ENCODE results near the gene WEE2.
A peak's percentile ranks its signal among the peaks of the same experiment; 100 is the strongest.

WEE2 gene

DNA sequence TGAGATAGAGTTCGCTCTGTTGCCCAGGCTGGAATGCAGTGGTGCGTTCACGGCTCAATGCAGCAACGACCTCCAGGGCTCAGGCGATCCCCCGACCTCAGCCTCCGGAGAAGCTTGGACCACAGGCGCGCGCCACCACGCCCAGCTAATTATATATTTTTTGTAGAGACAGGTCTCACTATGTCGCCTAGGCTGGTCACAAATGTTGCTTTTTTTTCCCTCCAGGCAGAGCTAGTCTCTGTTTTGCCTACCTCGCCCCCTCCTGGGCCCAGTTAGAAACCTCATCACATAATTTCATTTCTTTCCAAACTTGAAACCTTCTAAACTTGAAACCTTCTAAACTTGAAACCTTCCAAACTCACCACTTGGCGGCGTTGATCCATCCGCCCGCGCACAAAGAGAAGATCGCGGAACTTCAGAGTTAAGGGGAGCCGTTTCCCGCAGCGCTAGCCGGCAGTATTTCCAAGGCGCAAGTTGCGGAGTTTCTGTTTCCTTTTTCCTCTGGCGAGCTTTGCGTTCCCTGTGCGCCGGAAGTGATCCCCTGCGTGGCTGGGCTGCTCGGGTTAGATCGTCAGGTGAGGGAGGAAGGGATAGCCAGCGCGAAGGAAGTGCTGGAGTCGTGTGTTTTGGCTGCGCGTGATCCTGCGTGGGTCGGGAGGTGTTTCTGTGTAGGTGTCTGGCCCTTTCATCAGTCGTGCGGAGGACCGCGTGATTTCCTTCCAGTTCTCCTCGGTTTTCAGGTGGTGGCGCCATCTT lies 29.9 kb downstream of the WEE2 start, which contains the start of gene SSBP1 (continued):
- TF ChIP-seq, protein P1, sequence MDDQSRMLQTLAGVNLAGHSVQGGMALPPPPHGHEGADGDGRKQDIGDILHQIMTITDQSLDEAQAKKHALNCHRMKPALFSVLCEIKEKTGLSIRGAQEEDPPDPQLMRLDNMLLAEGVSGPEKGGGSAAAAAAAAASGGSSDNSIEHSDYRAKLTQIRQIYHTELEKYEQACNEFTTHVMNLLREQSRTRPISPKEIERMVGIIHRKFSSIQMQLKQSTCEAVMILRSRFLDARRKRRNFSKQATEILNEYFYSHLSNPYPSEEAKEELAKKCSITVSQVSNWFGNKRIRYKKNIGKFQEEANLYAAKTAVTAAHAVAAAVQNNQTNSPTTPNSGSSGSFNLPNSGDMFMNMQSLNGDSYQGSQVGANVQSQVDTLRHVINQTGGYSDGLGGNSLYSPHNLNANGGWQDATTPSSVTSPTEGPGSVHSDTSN (CRISPR knock-in tag; IDR thresholded peaks at IDR 0.05): no peak
- TF ChIP-seq ZNF19 (tag by site-specific recombination; IDR thresholded peaks at IDR 0.05; ENCODE audit: low read depth): no peak
- TF ChIP-seq ZNF664 (tag by site-specific recombination; IDR thresholded peaks at IDR 0.05): peak; percentile 81
- no peak for TF ChIP-seq ZNF16 (tag by site-specific recombination; IDR thresholded peaks at IDR 0.05; ENCODE audit: low read depth)
- peak; percentile 65; the same call in 1 of the 2 replicates for TF ChIP-seq SCRT2 (tag by site-specific recombination; IDR thresholded peaks at IDR 0.05)
- no peak for TF ChIP-seq ZFP3 (tag by site-specific recombination; IDR thresholded peaks at IDR 0.05; ENCODE audit: low read depth)
- no peak for TF ChIP-seq ZNF544 (tag by site-specific recombination; IDR thresholded peaks at IDR 0.05)
- peak; percentile 73 for TF ChIP-seq SP3 (tag by site-specific recombination; IDR thresholded peaks at IDR 0.05)
- no peak for TF ChIP-seq ZNF114 (tag by site-specific recombination; IDR thresholded peaks at IDR 0.05)
- peak; percentile 96 for TF ChIP-seq ZNF561 (tag by site-specific recombination; IDR thresholded peaks at IDR 0.05; ENCODE audit: borderline replicate concordance)
- TF ChIP-seq ZNF785 (tag by site-specific recombination; IDR thresholded peaks at IDR 0.05): no peak
- peak; percentile 75; the same call in 1 of the 2 replicates for TF ChIP-seq KLF10 (tag by site-specific recombination; IDR thresholded peaks at IDR 0.05)
- TF ChIP-seq TRIM28 (IDR thresholded peaks at IDR 0.05; ENCODE audit: borderline replicate concordance, low read length): peak; percentile 98
- TF ChIP-seq ZNF623 (tag by site-specific recombination; IDR thresholded peaks at IDR 0.05): peak; percentile 31; the same call in 1 of the 2 replicates
- TF ChIP-seq ZNF366 (tag by site-specific recombination; conservative IDR thresholded peaks at IDR 0.05): peak; percentile 78
- TF ChIP-seq MYNN (tag by site-specific recombination; IDR thresholded peaks at IDR 0.05; ENCODE audit: borderline replicate concordance): 0 out of 2 replicates have a peak, but pooled peaks have one; percentile 30
- TF ChIP-seq, protein P2, sequence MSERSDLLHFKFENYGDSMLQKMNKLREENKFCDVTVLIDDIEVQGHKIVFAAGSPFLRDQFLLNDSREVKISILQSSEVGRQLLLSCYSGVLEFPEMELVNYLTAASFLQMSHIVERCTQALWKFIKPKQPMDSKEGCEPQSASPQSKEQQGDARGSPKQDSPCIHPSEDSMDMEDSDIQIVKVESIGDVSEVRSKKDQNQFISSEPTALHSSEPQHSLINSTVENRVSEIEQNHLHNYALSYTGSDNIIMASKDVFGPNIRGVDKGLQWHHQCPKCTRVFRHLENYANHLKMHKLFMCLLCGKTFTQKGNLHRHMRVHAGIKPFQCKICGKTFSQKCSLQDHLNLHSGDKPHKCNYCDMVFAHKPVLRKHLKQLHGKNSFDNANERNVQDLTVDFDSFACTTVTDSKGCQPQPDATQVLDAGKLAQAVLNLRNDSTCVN (tag by site-specific recombination; optimal IDR thresholded peaks at IDR 0.05): peak; percentile 61
- no peak for TF ChIP-seq ZNF23 (tag by site-specific recombination; IDR thresholded peaks at IDR 0.05; ENCODE audit: borderline replicate concordance)
- TF ChIP-seq ZNF221 (tag by site-specific recombination; IDR thresholded peaks at IDR 0.05; ENCODE audit: borderline replicate concordance): 0 out of 2 replicates have a peak, but pooled peaks have one; percentile 83
- TF ChIP-seq, protein P3, sequence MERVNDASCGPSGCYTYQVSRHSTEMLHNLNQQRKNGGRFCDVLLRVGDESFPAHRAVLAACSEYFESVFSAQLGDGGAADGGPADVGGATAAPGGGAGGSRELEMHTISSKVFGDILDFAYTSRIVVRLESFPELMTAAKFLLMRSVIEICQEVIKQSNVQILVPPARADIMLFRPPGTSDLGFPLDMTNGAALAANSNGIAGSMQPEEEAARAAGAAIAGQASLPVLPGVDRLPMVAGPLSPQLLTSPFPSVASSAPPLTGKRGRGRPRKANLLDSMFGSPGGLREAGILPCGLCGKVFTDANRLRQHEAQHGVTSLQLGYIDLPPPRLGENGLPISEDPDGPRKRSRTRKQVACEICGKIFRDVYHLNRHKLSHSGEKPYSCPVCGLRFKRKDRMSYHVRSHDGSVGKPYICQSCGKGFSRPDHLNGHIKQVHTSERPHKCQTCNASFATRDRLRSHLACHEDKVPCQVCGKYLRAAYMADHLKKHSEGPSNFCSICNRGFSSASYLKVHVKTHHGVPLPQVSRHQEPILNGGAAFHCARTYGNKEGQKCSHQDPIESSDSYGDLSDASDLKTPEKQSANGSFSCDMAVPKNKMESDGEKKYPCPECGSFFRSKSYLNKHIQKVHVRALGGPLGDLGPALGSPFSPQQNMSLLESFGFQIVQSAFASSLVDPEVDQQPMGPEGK (tag by site-specific recombination; IDR thresholded peaks at IDR 0.05): 0 out of 2 replicates have a peak, but pooled peaks have one; percentile 26
- no peak for TF ChIP-seq HOXA7 (CRISPR knock-in tag; IDR thresholded peaks at IDR 0.05; ENCODE audit: borderline replicate concordance)
- TF ChIP-seq ZNF76 (tag by site-specific recombination; IDR thresholded peaks at IDR 0.05; ENCODE audit: borderline replicate concordance, low read depth): peak; percentile 89
- TF ChIP-seq ZNF843 (tag by site-specific recombination; IDR thresholded peaks at IDR 0.05): peak; percentile 78
- TF ChIP-seq ZNF423 (tag by site-specific recombination; IDR thresholded peaks at IDR 0.05): no peak
- peak; percentile 96 for TF ChIP-seq ZNF24 (tag by site-specific recombination; IDR thresholded peaks at IDR 0.05)
- TF ChIP-seq KLF8 (tag by site-specific recombination; IDR thresholded peaks at IDR 0.05): peak; percentile 94
- no peak for TF ChIP-seq ZNF571 (tag by site-specific recombination; IDR thresholded peaks at IDR 0.05)
- TF ChIP-seq, protein P4, sequence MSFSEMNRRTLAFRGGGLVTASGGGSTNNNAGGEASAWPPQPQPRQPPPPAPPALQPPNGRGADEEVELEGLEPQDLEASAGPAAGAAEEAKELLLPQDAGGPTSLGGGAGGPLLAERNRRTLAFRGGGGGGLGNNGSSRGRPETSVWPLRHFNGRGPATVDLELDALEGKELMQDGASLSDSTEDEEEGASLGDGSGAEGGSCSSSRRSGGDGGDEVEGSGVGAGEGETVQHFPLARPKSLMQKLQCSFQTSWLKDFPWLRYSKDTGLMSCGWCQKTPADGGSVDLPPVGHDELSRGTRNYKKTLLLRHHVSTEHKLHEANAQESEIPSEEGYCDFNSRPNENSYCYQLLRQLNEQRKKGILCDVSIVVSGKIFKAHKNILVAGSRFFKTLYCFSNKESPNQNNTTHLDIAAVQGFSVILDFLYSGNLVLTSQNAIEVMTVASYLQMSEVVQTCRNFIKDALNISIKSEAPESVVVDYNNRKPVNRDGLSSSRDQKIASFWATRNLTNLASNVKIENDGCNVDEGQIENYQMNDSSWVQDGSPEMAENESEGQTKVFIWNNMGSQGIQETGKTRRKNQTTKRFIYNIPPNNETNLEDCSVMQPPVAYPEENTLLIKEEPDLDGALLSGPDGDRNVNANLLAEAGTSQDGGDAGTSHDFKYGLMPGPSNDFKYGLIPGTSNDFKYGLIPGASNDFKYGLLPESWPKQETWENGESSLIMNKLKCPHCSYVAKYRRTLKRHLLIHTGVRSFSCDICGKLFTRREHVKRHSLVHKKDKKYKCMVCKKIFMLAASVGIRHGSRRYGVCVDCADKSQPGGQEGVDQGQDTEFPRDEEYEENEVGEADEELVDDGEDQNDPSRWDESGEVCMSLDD (tag by site-specific recombination; IDR thresholded peaks at IDR 0.05): 0 out of 2 replicates have a peak, but pooled peaks have one; percentile 29
- TF ChIP-seq KLF1 (tag by site-specific recombination; IDR thresholded peaks at IDR 0.05): peak; percentile 46
- peak; percentile 93 for TF ChIP-seq SP7 (tag by site-specific recombination; IDR thresholded peaks at IDR 0.05)
- TF ChIP-seq ZNF660 (tag by site-specific recombination; IDR thresholded peaks at IDR 0.05): peak; percentile 100
- TF ChIP-seq ZNF677 (tag by site-specific recombination; IDR thresholded peaks at IDR 0.05): no peak
- no peak for TF ChIP-seq ZNF433 (tag by site-specific recombination; IDR thresholded peaks at IDR 0.05; ENCODE audit: low read depth)
- TF ChIP-seq, protein P5, sequence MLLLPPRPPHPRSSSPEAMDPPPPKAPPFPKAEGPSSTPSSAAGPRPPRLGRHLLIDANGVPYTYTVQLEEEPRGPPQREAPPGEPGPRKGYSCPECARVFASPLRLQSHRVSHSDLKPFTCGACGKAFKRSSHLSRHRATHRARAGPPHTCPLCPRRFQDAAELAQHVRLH (tag by site-specific recombination; IDR thresholded peaks at IDR 0.05): peak; percentile 95

Measured in HEK293 (cell line).